Sigmoid colon (tissue), 4 donors: ENCODE data around the gene ADCY5.

Experiments
- EP300 ChIP-seq, 4 donors: sonication (generic); formaldehyde crosslinking; IDR thresholded peaks; one replicate each; pipeline ENCODE4 v1.6.1; 2017; ENCODE audit warnings: antibody characterized with exemption in 4 of 4
- POLR2A ChIP-seq, 2 donors: fragments of 450-650 bp; IDR thresholded peaks; one replicate each; pipeline ENCODE4 v1.6.1; 2016; ENCODE audit warnings: antibody characterized with exemption in 2 of 2, mild to moderate bottlenecking in 2 of 2, moderate library complexity in 2 of 2
- TF ChIP-seq, protein P1 (sequence below), 4 experiments: fragments of 450-650 bp in 3 of 4; fragments of 200-600 bp in 1 of 4; IDR thresholded peaks; one replicate each; pipeline ENCODE4 v1.5.1; 2016 to 2019; ENCODE audit warnings: antibody characterized with exemption in 4 of 4, mild to moderate bottlenecking in 3 of 4, moderate library complexity in 2 of 4

DNA sequence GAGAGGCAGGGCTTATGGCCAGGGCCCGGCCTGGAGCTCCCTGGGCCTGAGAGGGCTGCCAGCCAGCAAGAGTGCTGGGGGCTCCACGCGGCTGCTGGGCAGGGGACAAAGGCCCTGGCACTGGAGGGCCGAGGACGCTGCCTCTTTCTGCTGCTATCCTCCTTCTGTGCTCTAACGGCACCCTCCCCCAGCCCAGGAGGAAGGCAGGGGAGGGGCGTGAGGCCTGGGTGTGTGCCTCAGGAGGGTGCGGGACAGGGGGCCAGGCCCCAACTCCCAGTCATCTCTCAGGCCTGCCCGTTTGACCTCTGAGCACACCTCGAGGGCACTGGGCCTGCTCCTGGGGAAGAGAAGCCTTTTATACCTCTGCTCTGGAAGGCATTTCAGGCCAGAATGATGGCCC is 115.5 kb downstream of the ADCY5 start:
- TF ChIP-seq, protein P1, sequence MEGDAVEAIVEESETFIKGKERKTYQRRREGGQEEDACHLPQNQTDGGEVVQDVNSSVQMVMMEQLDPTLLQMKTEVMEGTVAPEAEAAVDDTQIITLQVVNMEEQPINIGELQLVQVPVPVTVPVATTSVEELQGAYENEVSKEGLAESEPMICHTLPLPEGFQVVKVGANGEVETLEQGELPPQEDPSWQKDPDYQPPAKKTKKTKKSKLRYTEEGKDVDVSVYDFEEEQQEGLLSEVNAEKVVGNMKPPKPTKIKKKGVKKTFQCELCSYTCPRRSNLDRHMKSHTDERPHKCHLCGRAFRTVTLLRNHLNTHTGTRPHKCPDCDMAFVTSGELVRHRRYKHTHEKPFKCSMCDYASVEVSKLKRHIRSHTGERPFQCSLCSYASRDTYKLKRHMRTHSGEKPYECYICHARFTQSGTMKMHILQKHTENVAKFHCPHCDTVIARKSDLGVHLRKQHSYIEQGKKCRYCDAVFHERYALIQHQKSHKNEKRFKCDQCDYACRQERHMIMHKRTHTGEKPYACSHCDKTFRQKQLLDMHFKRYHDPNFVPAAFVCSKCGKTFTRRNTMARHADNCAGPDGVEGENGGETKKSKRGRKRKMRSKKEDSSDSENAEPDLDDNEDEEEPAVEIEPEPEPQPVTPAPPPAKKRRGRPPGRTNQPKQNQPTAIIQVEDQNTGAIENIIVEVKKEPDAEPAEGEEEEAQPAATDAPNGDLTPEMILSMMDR (IDR thresholded peaks at IDR 0.05), result no peak
- no peak for TF ChIP-seq EP300 (IDR thresholded peaks at IDR 0.05)
- no peak for TF ChIP-seq POLR2A (IDR thresholded peaks at IDR 0.05)
